Tibial nerve (tissue), 4 donors: ENCODE measurements around the gene DFFB. TPM values are rescaled to one million over a fixed set of nuclear protein-coding genes. Genes with fewer than 3 reads are reported as not detected.

Experiments
- DNase-seq, 2 donors: peaks; one replicate each; pipeline ENCODE4 v3.0.0-alpha.2; 2019; ENCODE audit warnings: low spot score in 2 of 2
- H3K27ac ChIP-seq, 4 donors: fragments of 200-600 bp; sonication (generic) in 3 of 4; one replicate each; pipeline ENCODE4 v1.5.1; 2017 to 2019; ENCODE audit warnings: mild to moderate bottlenecking in 1 of 4
- H3K27me3 ChIP-seq, 2 donors: fragments of 200-600 bp; sonication (generic) in 1 of 2; one replicate each; pipeline versions ENCODE4 v1.5.1 to v1.6.0; 2017 to 2019
- H3K36me3 ChIP-seq, 3 donors: fragments of 200-600 bp; sonication (generic); one replicate each; pipeline ENCODE4 v1.5.1; 2018 to 2019
- H3K4me1 ChIP-seq, 4 donors: fragments of 200-600 bp; sonication (generic) in 3 of 4; one replicate each; pipeline ENCODE4 v1.5.1; 2017 to 2019
- H3K4me3 ChIP-seq, 4 donors: fragments of 200-600 bp; sonication (generic) in 3 of 4; one replicate each; pipeline ENCODE4 v1.5.1; 2017 to 2019; ENCODE audit warnings: mild to moderate bottlenecking in 1 of 4, moderate library complexity in 1 of 4
- H3K9me3 ChIP-seq, 4 donors: fragments of 200-600 bp; sonication (generic) in 3 of 4; one replicate each; pipeline ENCODE4 v1.5.1; 2017 to 2019
- EP300 ChIP-seq, 2 donors: sonication (generic); formaldehyde crosslinking; IDR thresholded peaks; one replicate each; pipeline ENCODE4 v1.6.1; 2017; ENCODE audit warnings: antibody characterized with exemption in 2 of 2, mild to moderate bottlenecking in 1 of 2
- POLR2A ChIP-seq, 2 donors: fragments of 450-650 bp; IDR thresholded peaks; one replicate each; pipeline ENCODE4 v1.6.1; 2017; ENCODE audit warnings: antibody characterized with exemption in 2 of 2, mild to moderate bottlenecking in 2 of 2, moderate library complexity in 2 of 2
- WGBS, 2 donors: methylation state at CpG; one replicate each; pipeline ENCODE4 v1.1.5; 2018; 5-methylcytosine and 5-hydroxymethylcytosine counted together
- total RNA-seq, 4 donors: library from RNA; depleted of rRNA; stranded (reverse); fragments of >200 nt; gene quantifications; one replicate each; pipeline ENCODE4 v1.1.0, GENCODE V29; 2016
- TF ChIP-seq, protein P1 (sequence below), 5 experiments: fragments of 200-600 bp in 3 of 5; fragments of 450-650 bp in 2 of 5; sonication (generic) in 3 of 5; IDR thresholded peaks; one replicate each; pipeline ENCODE4 v1.5.1; 2016 to 2019; ENCODE audit warnings: antibody characterized with exemption in 5 of 5, mild to moderate bottlenecking in 3 of 5, moderate library complexity in 2 of 5

DFFB gene
- total RNA-seq, 4 donors from 2014 or later: 7.0 to 17.7 (median 15.2) TPM

GRCh38 chr1:3911981-3912808 lies 54.9 kb downstream of the DFFB start:
- Histone ChIP-seq H3K27me3 (peaks cover 0 to 25% of the 10 kb centered on the region in 2 donors), H3K27ac (no peak overlapping the region), H3K4me1 (peaks cover 0 to 6% (median 0%) of the 10 kb centered on the region in 4 donors), H3K4me3 (no peak overlapping the region), H3K9me3 (no peaks in the 10 kb centered on the region), H3K36me3 (no peaks in the 10 kb centered on the region)
- no peak for DNase-seq
- 83 to 89% methylated on average over 30 to 38 of the region's 38 CpGs for WGBS, 2 donors
- TF ChIP-seq EP300 (IDR thresholded peaks at IDR 0.05) (no peak), POLR2A (IDR thresholded peaks at IDR 0.05) (no peak)
- TF ChIP-seq, protein P1, sequence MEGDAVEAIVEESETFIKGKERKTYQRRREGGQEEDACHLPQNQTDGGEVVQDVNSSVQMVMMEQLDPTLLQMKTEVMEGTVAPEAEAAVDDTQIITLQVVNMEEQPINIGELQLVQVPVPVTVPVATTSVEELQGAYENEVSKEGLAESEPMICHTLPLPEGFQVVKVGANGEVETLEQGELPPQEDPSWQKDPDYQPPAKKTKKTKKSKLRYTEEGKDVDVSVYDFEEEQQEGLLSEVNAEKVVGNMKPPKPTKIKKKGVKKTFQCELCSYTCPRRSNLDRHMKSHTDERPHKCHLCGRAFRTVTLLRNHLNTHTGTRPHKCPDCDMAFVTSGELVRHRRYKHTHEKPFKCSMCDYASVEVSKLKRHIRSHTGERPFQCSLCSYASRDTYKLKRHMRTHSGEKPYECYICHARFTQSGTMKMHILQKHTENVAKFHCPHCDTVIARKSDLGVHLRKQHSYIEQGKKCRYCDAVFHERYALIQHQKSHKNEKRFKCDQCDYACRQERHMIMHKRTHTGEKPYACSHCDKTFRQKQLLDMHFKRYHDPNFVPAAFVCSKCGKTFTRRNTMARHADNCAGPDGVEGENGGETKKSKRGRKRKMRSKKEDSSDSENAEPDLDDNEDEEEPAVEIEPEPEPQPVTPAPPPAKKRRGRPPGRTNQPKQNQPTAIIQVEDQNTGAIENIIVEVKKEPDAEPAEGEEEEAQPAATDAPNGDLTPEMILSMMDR (IDR thresholded peaks at IDR 0.05): no peak

DNA sequence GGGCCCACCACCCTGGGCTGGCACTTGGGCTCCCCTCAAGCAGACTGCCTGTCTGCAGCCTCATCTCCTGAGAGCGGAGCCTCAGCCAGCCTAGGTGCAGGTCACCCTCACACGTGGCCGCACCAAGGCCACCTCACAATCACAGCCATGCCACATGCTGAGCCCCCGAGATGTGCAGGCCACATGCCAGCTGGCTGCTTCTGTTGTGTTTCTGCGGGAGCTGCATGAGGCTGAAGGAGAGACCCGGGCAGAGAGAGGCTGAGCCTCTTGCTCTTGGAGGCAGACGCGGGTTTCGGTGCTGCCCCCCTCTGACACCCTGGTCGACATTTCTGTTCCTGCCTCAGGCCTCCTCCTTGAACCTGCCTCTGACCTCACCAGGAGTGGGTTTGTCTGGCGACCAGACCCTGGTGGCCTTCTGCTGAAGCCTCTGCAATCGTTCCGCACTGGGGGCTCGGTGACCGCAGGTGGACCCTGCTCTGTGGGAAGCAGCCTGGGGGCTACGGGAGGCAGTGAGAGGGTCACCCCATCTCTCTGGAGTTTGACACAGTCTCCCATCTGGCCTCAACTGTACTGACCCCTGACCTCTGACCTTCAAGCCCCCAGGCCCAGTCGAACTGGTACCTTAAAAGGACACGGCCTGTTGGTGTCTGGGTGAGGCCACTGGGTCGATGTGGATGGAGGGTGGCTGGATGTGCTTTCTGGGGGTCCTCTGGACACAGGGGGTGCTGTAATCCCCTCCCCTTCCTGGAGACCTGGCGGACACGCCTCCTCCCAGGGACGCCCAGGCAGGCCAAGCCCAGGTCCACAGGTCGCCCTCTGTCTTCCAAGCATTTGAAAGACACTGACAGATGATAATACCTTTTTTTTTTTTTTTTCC lies 55.8 kb downstream of the DFFB start:
- Histone ChIP-seq H3K27me3 (peaks cover 0 to 25% of the 10 kb centered on the region in 2 donors), H3K36me3 (no peaks in the 10 kb centered on the region), H3K4me1 (peaks cover 0 to 6% (median 0%) of the 10 kb centered on the region in 4 donors), H3K27ac (no peak overlapping the region), H3K9me3 (no peaks in the 10 kb centered on the region), H3K4me3 (no peak overlapping the region)
- TF ChIP-seq, protein P1 (IDR thresholded peaks at IDR 0.05): no peak
- TF ChIP-seq EP300 (IDR thresholded peaks at IDR 0.05) (no peak), POLR2A (IDR thresholded peaks at IDR 0.05) (no peak)
- 85 to 89% methylated on average over 14 to 23 of the region's 23 CpGs for WGBS, 2 donors
- no peak for DNase-seq

DNA sequence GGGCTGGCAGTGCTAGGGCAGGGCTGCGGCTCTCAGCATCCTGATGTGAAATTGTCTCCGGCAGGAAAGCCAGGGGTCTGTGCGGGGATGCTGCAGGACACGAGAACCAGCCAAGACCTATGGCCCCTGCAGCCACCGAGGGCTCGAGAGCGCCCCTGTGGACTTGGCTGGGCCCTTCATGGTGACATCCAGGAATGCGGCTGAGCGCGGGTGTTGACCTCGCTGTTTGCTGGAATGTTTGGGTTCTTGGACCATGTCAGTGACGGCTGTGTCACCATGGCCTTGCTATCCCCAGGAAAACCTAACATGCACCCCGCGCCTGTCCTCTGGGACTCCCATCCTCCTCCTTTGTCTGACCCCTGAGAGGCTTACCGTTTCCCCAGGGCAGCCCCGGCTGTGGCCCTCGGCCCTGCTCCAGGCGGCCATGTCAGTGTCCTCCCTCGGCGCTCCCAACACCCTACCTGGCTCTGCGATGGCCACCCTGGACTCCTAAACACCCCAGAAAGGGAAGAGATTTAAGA lies 57.1 kb downstream of the DFFB start:
- H3K4me1 ChIP-seq: peaks cover 0 to 6% (median 0%) of the 10 kb centered on the region in 4 donors
- TF ChIP-seq, protein P1 (IDR thresholded peaks at IDR 0.05): no peak
- TF ChIP-seq POLR2A (IDR thresholded peaks at IDR 0.05) (no peak), EP300 (IDR thresholded peaks at IDR 0.05) (no peak)
- H3K9me3 ChIP-seq: no peaks in the 10 kb centered on the region
- H3K27ac ChIP-seq: no peak overlapping the region
- H3K27me3 ChIP-seq: peaks cover 0 to 25% of the 10 kb centered on the region in 2 donors
- no peaks in the 10 kb centered on the region for H3K36me3 ChIP-seq
- H3K4me3 ChIP-seq: no peak overlapping the region
- WGBS, 2 donors: 90% methylated on average over 18 to 21 of the region's 21 CpGs
- DNase-seq: no peak

- WGBS, 2 donors: 89 to 95% methylated on average over 13 to 14 of the region's 14 CpGs
- DNase-seq: no peak
These were observed 57.6 kb downstream of the DFFB start for GRCh38 chr1:3914911-3915310.

More at GRCh38 chr1:3914911-3915310, 57.6 kb downstream of the DFFB start:
- Histone ChIP-seq H3K27ac (no peak overlapping the region), H3K36me3 (no peaks in the 10 kb centered on the region), H3K27me3 (peaks cover 0 to 22% of the 10 kb centered on the region in 2 donors), H3K4me3 (no peak overlapping the region), H3K9me3 (no peaks in the 10 kb centered on the region), H3K4me1 (peaks cover 0 to 6% (median 0%) of the 10 kb centered on the region in 4 donors)
- no peak for TF ChIP-seq EP300 (IDR thresholded peaks at IDR 0.05)
- no peak for TF ChIP-seq POLR2A (IDR thresholded peaks at IDR 0.05)
- TF ChIP-seq, protein P1 (IDR thresholded peaks at IDR 0.05): no peak
